ENCODE data around the gene RSBN1.

- TF ChIP-seq, protein P1, sequence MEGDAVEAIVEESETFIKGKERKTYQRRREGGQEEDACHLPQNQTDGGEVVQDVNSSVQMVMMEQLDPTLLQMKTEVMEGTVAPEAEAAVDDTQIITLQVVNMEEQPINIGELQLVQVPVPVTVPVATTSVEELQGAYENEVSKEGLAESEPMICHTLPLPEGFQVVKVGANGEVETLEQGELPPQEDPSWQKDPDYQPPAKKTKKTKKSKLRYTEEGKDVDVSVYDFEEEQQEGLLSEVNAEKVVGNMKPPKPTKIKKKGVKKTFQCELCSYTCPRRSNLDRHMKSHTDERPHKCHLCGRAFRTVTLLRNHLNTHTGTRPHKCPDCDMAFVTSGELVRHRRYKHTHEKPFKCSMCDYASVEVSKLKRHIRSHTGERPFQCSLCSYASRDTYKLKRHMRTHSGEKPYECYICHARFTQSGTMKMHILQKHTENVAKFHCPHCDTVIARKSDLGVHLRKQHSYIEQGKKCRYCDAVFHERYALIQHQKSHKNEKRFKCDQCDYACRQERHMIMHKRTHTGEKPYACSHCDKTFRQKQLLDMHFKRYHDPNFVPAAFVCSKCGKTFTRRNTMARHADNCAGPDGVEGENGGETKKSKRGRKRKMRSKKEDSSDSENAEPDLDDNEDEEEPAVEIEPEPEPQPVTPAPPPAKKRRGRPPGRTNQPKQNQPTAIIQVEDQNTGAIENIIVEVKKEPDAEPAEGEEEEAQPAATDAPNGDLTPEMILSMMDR (IDR thresholded peaks at IDR 0.05; ENCODE audit: low read length) = no peak
- TF ChIP-seq EZH2 (IDR thresholded peaks at IDR 0.05; ENCODE audit: borderline replicate concordance, low read length) = no peak
These were observed 32.7 kb downstream of the RSBN1 start for GRCh38 chr1:113779542-113779941.
